Mucosa of descending colon (tissue), 3 donors: ENCODE results near the gene CCDC85A. TPM values are rescaled to one million over a fixed set of nuclear protein-coding genes. Genes with fewer than 3 reads are reported as not detected.

ENCODE experiments used
- ATAC-seq: fragments of 200-7000 bp; cut with Tn5 transposase; one replicate; pipeline ENCODE4 v1.9.1; 2020; ENCODE audit warnings: mild to moderate bottlenecking, moderate library complexity
- DNase-seq, 3 donors: peaks; one replicate each; pipeline ENCODE4 v3.0.0-alpha.2; 2020
- H3K36me3 ChIP-seq: fragments of 200-600 bp; one replicate; pipeline ENCODE4 v1.8.0; 2021; ENCODE audit warnings: low read depth, mild to moderate bottlenecking
- H3K4me1 ChIP-seq: fragments of 200-600 bp; one replicate; pipeline ENCODE4 v1.8.0; 2021; ENCODE audit warnings: low read depth, mild to moderate bottlenecking
- H3K4me3 ChIP-seq: fragments of 200-600 bp; one replicate; pipeline ENCODE4 v1.8.0; 2021; ENCODE audit warnings: mild to moderate bottlenecking
- H3K9me3 ChIP-seq: fragments of 200-600 bp; one replicate; pipeline ENCODE4 v1.8.0; 2021; ENCODE audit warnings: mild to moderate bottlenecking
- CTCF ChIP-seq: fragments of 200-600 bp; IDR thresholded peaks from one replicate; pipeline ENCODE4 v1.8.0; 2022; ENCODE audit warnings: antibody characterized with exemption, mild to moderate bottlenecking
- intact Hi-C, 2 donors: fragments of 100-400 bp; cut with DNase I in 1 of 2; cut with micrococcal nuclease in 1 of 2; formaldehyde crosslinking; loops; one replicate each; pipeline versions ENCODE4 v1.11.0 to v1.11.1; 2022; cut with DNase I, micrococcal nuclease
- total RNA-seq, 3 donors: library from RNA; stranded (reverse); fragmentation: NEBNext Ultra II Directional in 2 of 3; extraction: Animal tissue kit (Norgen Biotek cat#: 25700) in 2 of 3; gene quantifications; one replicate each; pipeline versions ENCODE4 v1.2.1 to v1.2.4, GENCODE V29; 2021 to 2023
- donor health status: DM: no; HTN: no; CAD: no; lungs with moderate emphysema.
- donor health status: DM: no; HTN: no; CAD: no.
- donor health status: DM: no; HTN: yes; CAD: no.

Gene CCDC85A
- total RNA-seq, 3 donors from 2014 or later = 0.41 to 2.7 (median 0.49) TPM

- no peaks in the 10 kb centered on the region for H3K36me3 ChIP-seq
- DNase-seq (no peak), ATAC-seq (no peak)
- H3K9me3 ChIP-seq = no peaks in the 10 kb centered on the region
- no peak for TF ChIP-seq CTCF
- intact Hi-C loops = no loop called here
- H3K4me1 ChIP-seq = no peaks in the 10 kb centered on the region
- H3K4me3 ChIP-seq = no peak overlapping the region
Measured at GRCh38 chr2:56197816-56198215, 14.0 kb downstream of the CCDC85A start.

- ATAC-seq (no peak), DNase-seq (no peak)
- Histone ChIP-seq H3K36me3 (no peaks in the 10 kb centered on the region), H3K4me1 (no peaks in the 10 kb centered on the region), H3K9me3 (no peaks in the 10 kb centered on the region), H3K4me3 (no peak overlapping the region)
- no peak for TF ChIP-seq CTCF
- intact Hi-C loops = no loop called here
Measured at GRCh38 chr2:56198936-56199335, 15.1 kb downstream of the CCDC85A start.

- Histone ChIP-seq H3K36me3 (no peaks in the 10 kb centered on the region), H3K9me3 (no peaks in the 10 kb centered on the region), H3K4me1 (no peaks in the 10 kb centered on the region), H3K4me3 (no peak overlapping the region)
- no peak for TF ChIP-seq CTCF
- no peak for ATAC-seq
- intact Hi-C loops = no loop called here
- DNase-seq = no peak
Measured at GRCh38 chr2:56199492-56199891, 15.7 kb downstream of the CCDC85A start.

GRCh38 chr2:56202381-56203121 is 18.8 kb downstream of the CCDC85A start:
- no peaks in the 10 kb centered on the region for H3K4me1 ChIP-seq
- no peak for DNase-seq
- no peak for TF ChIP-seq CTCF
- intact Hi-C loops = no loop called here
- ATAC-seq = no peak
- no peaks in the 10 kb centered on the region for H3K9me3 ChIP-seq
- H3K4me3 ChIP-seq = no peak overlapping the region
- no peaks in the 10 kb centered on the region for H3K36me3 ChIP-seq

GRCh38 chr2:56204556-56204955 is 20.8 kb downstream of the CCDC85A start:
- DNase-seq (no peak), ATAC-seq (no peak)
- Histone ChIP-seq H3K4me1 (no peaks in the 10 kb centered on the region), H3K36me3 (no peaks in the 10 kb centered on the region), H3K4me3 (no peak overlapping the region), H3K9me3 (no peaks in the 10 kb centered on the region)
- intact Hi-C loops = no loop called here
- TF ChIP-seq CTCF = no peak
